Activated naive CD4-positive, alpha-beta T cell treated with anti-CD3 and anti-CD28 coated beads, Interleukin-2, amount 10 ng/mL, durations not matched to agents 7 days and 5 days (primary cell): ENCODE data around the gene ECT2L.
A peak's percentile ranks its signal among the peaks of the same experiment; 100 is the strongest.

Experiments used
- CTCF ChIA-PET: fragments of 350-600 bp; sonication (Branson Sonifier 250); formaldehyde crosslinking; loops from one replicate; lab custom pipeline; 2021; ENCODE audit warnings: antibody characterized with exemption; lab: Charles Lee
- DNase-seq: peaks from one replicate; pipeline ENCODE4 v3.0.0-alpha.2; 2020
- H3K27ac Mint-ChIP-seq: one replicate; pipeline ENCODE4 v1.8.0; 2021; ENCODE audit warnings: mild to moderate bottlenecking, moderate library complexity, mixed read lengths
- H3K27me3 Mint-ChIP-seq: one replicate; pipeline ENCODE4 v1.8.0; 2021; ENCODE audit warnings: mild to moderate bottlenecking, mixed read lengths
- H3K36me3 Mint-ChIP-seq: one replicate; pipeline ENCODE4 v1.8.0; 2021; ENCODE audit warnings: mixed read lengths
- H3K4me1 Mint-ChIP-seq: one replicate; pipeline ENCODE4 v1.8.0; 2021; ENCODE audit warnings: mixed read lengths
- H3K4me3 Mint-ChIP-seq: one replicate; pipeline ENCODE4 v1.8.0; 2021; ENCODE audit warnings: mild to moderate bottlenecking, moderate library complexity, mixed read lengths
- H3K9me3 Mint-ChIP-seq: one replicate; pipeline ENCODE4 v1.8.0; 2021; ENCODE audit warnings: mixed read lengths

The ECT2L gene, protein sequence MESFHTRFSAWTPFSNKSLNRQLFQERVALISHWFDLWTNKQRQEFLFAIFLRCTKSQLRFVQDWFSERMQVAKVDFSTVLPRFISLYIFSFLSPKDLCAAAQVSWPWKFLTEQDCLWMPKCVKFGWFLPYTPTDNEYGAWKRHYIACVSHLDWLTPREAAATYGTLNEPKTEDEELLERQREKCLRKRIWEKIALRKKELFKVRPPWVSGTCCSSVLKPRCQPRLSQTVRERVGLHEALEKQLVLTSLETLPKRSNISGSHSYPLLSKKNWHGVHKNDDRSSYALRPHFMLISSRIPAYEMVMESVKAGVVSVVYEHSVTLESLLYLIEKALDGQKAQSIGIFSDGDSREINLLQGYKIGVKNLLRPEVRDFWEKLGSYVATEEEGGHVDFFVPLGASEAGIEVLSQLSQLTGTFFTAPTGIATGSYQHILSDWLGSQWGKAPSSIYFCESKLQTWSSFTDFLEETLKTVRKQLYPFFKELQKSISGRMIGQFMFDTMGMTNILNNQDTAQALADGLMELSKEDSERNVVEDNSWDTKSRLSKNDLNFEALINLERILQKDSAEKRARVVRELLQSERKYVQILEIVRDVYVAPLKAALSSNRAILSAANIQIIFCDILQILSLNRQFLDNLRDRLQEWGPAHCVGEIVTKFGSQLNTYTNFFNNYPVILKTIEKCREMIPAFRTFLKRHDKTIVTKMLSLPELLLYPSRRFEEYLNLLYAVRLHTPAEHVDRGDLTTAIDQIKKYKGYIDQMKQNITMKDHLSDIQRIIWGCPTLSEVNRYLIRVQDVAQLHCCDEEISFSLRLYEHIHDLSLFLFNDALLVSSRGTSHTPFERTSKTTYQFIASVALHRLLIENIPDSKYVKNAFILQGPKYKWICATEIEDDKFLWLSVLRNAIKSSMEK

DNA sequence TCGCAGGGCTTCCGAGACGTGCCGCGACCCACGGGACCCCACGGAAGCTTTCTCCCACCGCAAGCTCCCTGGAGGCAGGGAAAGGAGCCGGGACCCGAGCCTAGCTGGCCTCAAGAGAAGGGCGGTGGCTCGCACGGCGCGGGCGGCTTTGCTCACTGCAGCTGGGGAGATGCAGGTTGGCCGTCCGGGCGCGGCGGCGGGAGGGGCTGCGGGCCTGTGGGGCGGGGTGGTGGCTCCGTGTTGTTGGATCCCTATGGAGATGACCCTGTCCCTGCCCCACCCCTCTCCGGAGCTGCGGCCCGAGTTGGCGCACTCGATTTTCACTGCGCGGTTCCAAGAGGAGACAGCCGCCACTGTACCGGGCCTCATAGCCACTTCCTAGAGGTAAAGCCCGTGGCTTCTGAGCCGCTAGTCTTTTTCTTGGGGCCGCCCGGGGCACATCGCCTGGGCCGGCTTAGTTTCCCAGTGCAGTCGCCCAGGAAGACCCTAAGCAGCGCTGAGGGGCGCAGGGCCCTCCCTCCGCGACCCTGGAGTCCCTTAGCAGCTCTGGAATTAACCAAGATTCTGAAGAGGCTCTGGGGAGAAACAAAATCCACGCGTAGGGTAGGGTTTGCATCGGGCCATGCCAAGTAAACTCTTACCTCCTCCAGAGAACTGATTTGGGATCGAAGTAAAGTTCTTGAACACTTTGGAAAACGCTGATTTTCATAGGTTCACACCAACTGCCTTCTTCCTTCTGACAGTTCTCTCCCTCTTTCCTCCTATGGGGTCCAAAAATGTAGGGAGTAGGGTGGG, at the start of gene ECT2L:
TSS of gene ECT2L (plus strand) at position 279 of the 795 bp plus-strand sequence. CDS start 17,188 bp downstream, outside the sequence.
- no peaks in the 10 kb centered on the region for H3K4me1 Mint-ChIP-seq
- H3K27me3 Mint-ChIP-seq: peaks cover 21% of the 10 kb centered on the region
- DNase-seq: no peak
- H3K36me3 Mint-ChIP-seq: peaks cover 7% of the 10 kb centered on the region
- no peak within 1 kb of the TSS for H3K4me3 Mint-ChIP-seq
- CTCF ChIA-PET: no interaction called here
- H3K9me3 Mint-ChIP-seq: no peaks in the 10 kb centered on the region
- H3K27ac Mint-ChIP-seq: no peak within 1 kb of the TSS

DNA sequence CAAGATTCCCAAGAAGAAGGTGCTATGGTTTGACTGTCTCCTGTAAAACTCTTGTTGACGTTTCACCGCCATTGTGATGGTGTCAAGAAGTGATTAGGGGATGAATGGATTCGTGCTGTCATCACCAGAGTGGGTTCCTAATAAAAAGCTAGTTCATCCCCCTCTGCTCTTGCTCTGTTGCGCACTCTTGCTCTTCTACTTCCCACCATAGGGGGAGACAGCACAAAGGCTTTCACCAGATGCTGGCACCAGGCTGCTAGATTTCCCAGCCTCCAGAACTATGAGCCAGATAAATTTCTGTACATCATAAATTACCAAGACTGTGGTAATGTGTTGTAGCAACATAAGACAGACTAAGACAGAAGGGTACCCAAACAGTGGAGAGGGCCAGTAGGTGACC, 43.9 kb upstream of the ECT2L start:
- CTCF ChIA-PET: no interaction called here
- Mint-ChIP-seq H3K27me3 (no peaks in the 10 kb centered on the region), H3K4me1 (no peaks in the 10 kb centered on the region), H3K4me3 (no peak overlapping the region), H3K36me3 (no peaks in the 10 kb centered on the region), H3K9me3 (no peaks in the 10 kb centered on the region), H3K27ac (no peak overlapping the region)
- DNase-seq: no peak

DNA sequence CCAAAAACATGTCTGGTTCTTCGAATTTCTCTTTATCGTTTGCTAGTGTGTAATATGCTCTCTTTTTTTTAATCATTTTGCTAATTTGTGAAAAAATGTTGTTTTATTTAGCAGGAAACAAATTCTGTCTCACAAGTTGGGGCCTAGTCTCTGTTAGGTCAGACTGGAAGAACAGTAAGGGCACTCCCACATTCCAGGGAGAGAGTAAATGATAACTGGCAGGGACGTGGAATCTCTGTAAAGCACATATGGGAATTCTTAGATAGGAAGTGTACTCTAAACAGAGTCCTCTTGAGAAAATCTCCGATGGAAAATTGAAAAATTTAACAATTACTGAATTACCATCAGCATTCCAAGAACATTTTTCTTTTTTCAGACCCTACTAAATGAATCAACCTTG, 38.8 kb upstream of the ECT2L start:
- Mint-ChIP-seq H3K27me3 (no peaks in the 10 kb centered on the region), H3K4me3 (no peak overlapping the region), H3K4me1 (no peaks in the 10 kb centered on the region), H3K27ac (no peak overlapping the region), H3K9me3 (no peaks in the 10 kb centered on the region), H3K36me3 (no peaks in the 10 kb centered on the region)
- DNase-seq: no peak
- CTCF ChIA-PET: no interaction called here

DNA sequence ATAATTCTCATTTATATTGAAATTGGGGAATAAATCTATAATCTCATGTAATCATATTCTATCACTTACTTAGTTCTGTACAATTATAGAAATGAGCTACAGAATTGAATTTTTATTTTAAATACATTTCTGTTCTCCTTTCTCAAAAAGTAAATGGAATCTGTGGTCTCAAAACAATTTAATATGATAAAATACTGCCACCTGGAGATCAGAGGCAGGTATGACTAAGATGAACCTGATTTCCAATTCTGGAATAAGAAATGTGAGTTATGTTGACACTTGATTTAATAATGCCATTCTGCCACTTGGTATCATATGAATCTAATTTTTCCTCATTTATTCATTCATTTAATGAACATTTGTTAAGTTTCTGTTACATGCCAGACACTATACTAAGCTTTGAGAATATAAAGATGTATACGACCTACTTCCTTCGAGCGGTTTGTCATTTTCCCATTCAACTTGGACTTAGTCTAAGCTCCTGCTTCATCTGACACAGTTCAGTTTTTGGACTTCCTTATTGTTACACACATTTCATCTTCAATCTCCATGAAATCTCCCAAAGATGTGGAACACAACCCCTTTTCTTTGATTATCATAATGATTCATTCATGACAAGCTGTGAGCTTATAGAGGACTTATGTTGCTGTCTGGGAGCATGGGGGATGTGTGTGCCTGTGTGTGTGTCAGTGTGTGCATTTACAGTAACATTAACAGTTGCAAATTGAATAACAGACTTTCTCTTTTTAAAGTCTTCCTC, 29.8 kb upstream of the ECT2L start:
- Mint-ChIP-seq H3K27ac (no peak overlapping the region), H3K9me3 (no peaks in the 10 kb centered on the region), H3K36me3 (no peaks in the 10 kb centered on the region), H3K4me1 (peaks cover 4% of the 10 kb centered on the region), H3K27me3 (no peaks in the 10 kb centered on the region), H3K4me3 (no peak overlapping the region)
- CTCF ChIA-PET: interaction anchor here (0.8 to 6.5 kb wide), 5 partner anchors 10 to 176 kb away, joined by 3 to 96 read pairs (median 3); no protein-coding TSS in a partner anchor
- DNase-seq: no peak

DNA sequence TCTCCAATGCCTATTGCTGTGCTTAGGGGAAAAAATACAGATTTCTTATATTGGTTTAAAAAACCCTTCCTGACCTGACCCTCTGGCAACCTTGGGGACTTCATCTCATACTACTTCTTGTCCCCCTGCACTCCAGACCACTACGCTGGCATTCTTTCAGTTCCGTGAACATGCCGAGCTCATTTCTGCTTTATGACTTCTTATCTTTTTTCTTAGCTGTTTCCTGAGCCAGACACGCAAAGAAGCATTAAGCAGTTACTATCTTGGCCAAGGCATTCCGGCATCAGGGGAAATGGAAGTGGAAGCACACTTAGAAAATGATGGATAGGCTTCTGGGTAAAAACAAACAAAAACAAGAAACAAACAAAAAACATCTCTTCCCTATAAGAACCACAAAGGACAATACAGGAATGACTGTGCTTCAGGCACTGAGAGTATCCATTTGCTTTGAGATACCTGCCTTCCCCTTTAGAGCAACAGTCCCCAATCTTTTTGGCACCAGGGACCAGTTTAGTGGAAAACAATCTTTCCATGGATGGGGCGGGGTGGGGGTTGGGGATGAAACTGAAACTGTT, 26.7 kb upstream of the ECT2L start:
- Mint-ChIP-seq H3K27me3 (no peaks in the 10 kb centered on the region), H3K4me1 (peaks cover 23% of the 10 kb centered on the region), H3K36me3 (peaks cover 2% of the 10 kb centered on the region), H3K9me3 (no peaks in the 10 kb centered on the region), H3K27ac (no peak overlapping the region), H3K4me3 (no peak overlapping the region)
- DNase-seq: no peak
- CTCF ChIA-PET: interaction anchor here (0.6 to 1.4 kb wide), 5 partner anchors 178 to 765 kb away, joined by 3 to 11 read pairs (median 4); no protein-coding TSS in a partner anchor

DNA sequence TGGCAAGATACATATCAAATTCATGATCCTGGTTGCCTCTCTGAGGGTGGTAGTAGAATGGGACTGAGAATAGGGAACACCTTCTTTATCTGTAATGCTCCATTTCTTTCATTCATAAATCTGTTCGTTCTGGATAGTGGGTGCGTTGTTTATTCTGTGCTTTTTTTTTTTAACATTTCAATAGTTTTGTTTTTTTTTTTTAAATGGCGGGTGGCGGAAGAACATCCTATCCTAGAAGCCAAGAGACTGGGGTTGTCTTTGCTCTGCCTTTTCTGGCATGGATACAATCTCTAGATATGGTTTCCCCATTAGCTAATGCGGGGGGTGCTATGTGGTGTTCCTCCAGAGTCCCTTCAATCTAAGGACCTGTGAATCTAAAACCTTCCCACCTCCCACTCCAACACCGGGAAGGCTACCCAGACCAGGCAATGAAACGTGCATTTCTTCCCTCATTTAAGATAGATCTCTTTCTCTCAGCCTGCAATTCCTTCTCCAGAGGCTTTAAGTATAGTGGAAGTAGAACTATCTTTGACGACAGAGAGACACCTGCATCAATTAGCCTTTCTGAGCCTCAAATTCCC, 23.2 kb upstream of the ECT2L start:
- CTCF ChIA-PET: interaction anchor here (1.0 to 2.7 kb wide), 2 partner anchors 180 to 183 kb away, joined by 3 to 10 read pairs; no protein-coding TSS in a partner anchor
- Mint-ChIP-seq H3K9me3 (no peaks in the 10 kb centered on the region), H3K4me1 (peaks cover 30% of the 10 kb centered on the region), H3K27me3 (no peaks in the 10 kb centered on the region), H3K27ac (peak overlapping the region; percentile 100), H3K36me3 (peaks cover 7% of the 10 kb centered on the region), H3K4me3 (peak overlapping the region; percentile 95)
- DNase-seq: no peak

DNA sequence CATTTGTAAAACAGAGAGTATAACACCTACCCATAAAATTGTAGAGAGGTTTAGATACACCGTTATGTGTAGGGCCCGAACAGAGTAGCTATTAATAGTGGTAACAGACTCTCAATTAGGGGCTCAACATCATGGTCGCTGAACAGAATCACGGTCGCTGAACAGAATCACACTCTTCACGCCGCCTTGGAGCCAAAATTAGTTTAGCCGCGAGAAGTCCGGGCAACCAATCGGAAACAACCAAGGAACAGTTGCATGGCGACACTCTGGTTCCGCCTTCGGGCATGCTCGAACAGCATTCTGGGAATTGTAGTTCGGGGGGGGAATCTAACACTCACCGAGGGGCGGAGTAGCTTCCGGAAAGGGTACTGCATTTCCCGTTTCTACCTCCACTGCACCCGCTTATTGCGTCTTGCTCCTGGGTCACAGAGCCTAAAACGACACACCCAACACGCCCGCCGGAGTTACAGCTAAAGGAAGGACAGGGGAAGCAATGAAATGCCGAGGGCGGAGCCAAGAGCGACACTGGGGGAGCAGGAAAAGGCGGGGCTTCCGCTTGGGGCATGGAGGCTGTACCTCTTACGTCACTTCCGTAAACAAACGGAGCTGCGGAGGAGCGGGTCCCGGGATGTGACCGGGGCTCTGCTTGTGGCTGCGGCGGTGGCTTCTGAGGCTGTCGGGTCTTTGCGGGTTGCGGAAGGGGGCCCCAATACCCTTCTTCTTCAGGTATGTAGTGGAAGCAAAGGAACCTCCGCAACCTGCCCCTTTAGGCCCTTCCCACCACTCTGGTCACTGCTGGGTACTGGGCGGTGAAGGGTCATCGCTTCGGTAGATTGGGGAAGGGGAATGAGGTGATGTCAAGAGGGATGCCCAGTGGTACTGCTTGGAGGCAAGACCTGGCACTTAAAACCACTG, 22.5 kb upstream of the ECT2L start, which contains the start of gene CCDC28A:
TSS of gene CCDC28A (plus strand) at position 593 of the 915 bp plus-strand sequence. CDS start 2,352 bp downstream, outside the sequence.
- H3K4me3 Mint-ChIP-seq: peak within 1 kb of the TSS; percentile 95
- DNase-seq: peak; percentile 96
- no peaks in the 10 kb centered on the region for H3K27me3 Mint-ChIP-seq
- CTCF ChIA-PET: interaction anchor here (1.0 kb wide), 1 partner anchor 181 kb away, joined by 3 read pairs; no protein-coding TSS in a partner anchor
- H3K27ac Mint-ChIP-seq: peak within 1 kb of the TSS; percentile 100
- no peaks in the 10 kb centered on the region for H3K9me3 Mint-ChIP-seq
- peaks cover 10% of the 10 kb centered on the region for H3K36me3 Mint-ChIP-seq
- peaks cover 30% of the 10 kb centered on the region for H3K4me1 Mint-ChIP-seq

DNA sequence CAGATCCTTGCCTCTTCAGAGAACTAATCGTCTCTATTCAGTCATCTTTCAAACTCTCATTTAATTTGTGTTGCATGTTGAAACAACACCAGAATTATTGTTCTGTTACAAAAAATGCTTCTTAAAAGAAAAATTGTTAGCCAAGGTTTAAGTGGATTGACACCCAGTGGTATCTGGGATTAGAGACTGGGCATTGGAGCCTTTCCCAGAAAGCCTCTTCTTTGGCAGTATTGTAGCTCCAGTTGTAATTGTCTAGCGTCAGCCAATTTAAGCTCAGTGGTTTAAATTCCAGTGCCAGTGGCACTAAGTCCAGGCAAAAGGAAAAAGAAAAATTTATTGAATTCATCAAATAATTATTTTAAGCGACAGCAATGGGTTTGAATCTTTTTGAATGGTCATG, 21.5 kb upstream of the ECT2L start:
- Mint-ChIP-seq H3K4me3 (peak overlapping the region; percentile 95), H3K27me3 (no peaks in the 10 kb centered on the region), H3K4me1 (peaks cover 26% of the 10 kb centered on the region), H3K9me3 (no peaks in the 10 kb centered on the region), H3K27ac (peak overlapping the region; percentile 100), H3K36me3 (peaks cover 14% of the 10 kb centered on the region)
- no peak for DNase-seq
- CTCF ChIA-PET: interaction anchor here (0.9 kb wide), 1 partner anchor 23 kb away, joined by 3 read pairs; no protein-coding TSS in a partner anchor

DNA sequence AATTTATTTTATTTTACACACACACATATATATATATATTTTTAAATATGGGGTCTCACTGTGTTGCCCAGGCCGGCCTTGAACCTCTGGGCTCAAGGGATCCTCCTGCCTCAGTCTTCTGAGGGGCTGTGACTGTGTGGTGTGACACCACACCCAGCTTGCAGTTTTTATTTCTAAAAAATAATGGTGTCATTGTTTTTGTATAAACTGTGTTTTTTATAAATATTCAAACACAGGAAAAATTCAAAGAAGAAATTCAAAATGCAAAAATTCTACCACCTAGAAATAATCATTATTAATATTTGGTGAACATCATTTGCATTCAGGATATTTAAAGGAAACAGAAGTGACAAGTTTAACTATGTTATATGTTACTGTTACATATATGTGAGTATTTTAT, 19.2 kb upstream of the ECT2L start:
- peaks cover 18% of the 10 kb centered on the region for H3K36me3 Mint-ChIP-seq
- no peaks in the 10 kb centered on the region for H3K27me3 Mint-ChIP-seq
- CTCF ChIA-PET: interaction anchor here (0.8 to 0.9 kb wide), 2 partner anchors 11 to 186 kb away, joined by 3 read pairs; no protein-coding TSS in a partner anchor
- no peaks in the 10 kb centered on the region for H3K9me3 Mint-ChIP-seq
- H3K27ac Mint-ChIP-seq: no peak overlapping the region
- H3K4me1 Mint-ChIP-seq: peaks cover 24% of the 10 kb centered on the region
- DNase-seq: no peak
- H3K4me3 Mint-ChIP-seq: no peak overlapping the region

DNA sequence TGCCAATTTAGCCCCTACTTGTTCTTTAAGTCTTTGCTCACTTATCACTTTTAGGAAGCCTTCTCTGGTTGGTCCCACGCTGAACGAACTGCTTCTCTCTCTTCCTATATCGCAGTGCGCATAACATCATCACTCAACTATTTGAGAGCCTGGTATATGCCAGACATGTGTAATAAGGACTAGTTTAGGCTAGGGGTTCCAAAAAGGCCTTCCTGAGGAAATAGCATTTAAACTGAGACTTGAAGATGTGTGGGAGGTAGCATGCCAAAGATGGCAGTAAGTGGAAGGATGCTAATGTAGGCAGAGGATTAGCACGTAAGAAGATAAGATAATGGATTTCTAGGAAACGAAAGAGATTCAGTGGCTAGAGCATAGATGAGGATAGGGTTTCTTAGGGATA, 17.6 kb upstream of the ECT2L start:
- no peak overlapping the region for H3K27ac Mint-ChIP-seq
- no peaks in the 10 kb centered on the region for H3K27me3 Mint-ChIP-seq
- DNase-seq: no peak
- no peak overlapping the region for H3K4me3 Mint-ChIP-seq
- H3K36me3 Mint-ChIP-seq: peaks cover 23% of the 10 kb centered on the region
- H3K9me3 Mint-ChIP-seq: no peaks in the 10 kb centered on the region
- peaks cover 10% of the 10 kb centered on the region for H3K4me1 Mint-ChIP-seq
- CTCF ChIA-PET: no interaction called here

DNA sequence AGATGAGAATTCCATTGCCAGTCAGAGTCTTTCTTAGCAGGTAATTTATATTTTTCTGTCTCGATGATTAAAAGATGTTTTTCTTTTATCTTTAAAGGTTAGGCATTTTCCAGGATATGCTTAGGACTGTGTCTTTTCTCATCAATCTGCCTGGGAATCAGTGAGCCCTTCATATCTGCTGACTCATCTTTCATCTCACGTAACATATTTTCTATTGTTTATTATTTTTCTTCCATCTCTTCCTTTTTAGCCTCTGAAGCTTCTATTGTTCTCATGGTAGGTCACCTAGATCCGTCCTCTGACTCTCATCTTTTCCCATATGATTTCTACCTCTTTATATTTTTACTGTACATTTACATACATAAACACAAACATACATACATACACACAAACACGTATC, 13.6 kb upstream of the ECT2L start:
- Mint-ChIP-seq H3K4me1 (peaks cover 4% of the 10 kb centered on the region), H3K9me3 (no peaks in the 10 kb centered on the region), H3K36me3 (peaks cover 19% of the 10 kb centered on the region), H3K4me3 (no peak overlapping the region), H3K27me3 (no peaks in the 10 kb centered on the region), H3K27ac (no peak overlapping the region)
- CTCF ChIA-PET: interaction anchor here (1.5 kb wide), 1 partner anchor 193 kb away, joined by 4 read pairs; no protein-coding TSS in a partner anchor
- DNase-seq: no peak
